ENCODE measurements around the gene CBARP.
"Not testable (repeated sequence)": the region's sequence is repeated elsewhere in the genome, so short reads cannot be mapped to it uniquely, and the experiment has no call there.

CBARP gene

DNA sequence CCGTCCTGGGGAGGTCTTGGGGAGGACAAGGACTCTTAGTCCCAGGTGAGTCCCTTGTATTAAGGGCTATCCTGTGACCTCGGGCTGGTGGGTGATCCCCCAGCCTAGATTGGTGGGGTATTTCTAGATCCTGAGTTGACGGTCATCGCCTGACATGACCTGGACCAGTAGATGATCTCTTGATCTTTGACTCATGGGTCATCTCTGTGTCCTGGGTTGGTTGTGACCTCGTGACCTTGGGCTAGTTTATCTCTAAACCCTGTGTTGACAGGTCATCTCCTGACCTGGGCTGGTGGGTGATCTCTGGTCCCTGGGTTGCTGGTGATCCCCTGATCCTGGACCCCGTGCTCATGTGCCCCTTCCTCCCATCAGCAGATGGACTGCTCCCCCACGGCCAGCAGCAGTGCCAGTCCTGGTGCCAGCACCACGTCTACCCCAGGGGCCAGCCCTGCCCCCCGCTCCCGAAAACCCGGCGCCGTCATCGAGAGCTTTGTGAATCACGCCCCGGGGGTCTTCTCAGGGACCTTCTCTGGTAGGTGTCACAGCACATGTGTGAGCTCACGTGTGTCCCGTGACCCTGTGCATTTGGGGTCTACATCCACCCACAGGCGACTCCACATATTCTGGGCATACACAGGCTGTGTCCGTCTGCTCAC, 16.9 kb upstream of the CBARP start:
- in situ Hi-C loops (cut with HindIII; ENCODE audit: low sequenced_read_pairs), result no loop called here

- in situ Hi-C loops (cut with HindIII; ENCODE audit: low sequenced_read_pairs), result no loop called here
Observed at GRCh38 chr19:1254081-1254527, 16.3 kb upstream of the CBARP start.

DNA sequence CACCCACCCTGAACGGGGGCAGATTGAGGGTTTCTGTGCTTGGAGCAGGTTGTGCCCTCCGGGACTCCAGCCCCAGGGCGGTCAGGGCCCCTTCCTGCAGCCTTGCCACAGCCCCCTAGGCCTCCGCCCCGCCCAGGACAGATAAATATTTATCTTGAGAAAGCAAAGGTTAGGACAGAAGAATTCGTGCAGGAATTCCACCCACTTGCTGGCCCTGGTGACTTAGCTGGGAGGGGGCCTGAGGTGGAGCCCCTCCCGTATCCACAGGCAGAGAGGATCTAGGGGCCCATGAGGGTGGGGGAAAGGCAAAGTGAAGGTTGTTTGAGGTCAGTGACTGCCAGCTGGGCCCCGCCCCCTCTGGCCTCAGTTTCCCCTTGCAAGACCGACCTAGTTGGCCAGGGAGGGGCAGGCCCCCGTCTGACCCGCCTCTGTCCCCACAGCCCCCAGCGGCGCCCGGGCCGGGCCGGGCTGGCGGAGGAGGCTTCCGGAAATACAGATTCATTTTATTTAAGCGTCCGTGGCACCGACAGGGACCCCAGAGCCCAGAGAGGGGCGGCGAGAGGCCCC, 15.8 kb upstream of the CBARP start:
- in situ Hi-C loops (cut with HindIII; ENCODE audit: low sequenced_read_pairs), result no loop called here

- in situ Hi-C loops (cut with HindIII; ENCODE audit: low sequenced_read_pairs), result no loop called here
Observed at GRCh38 chr19:1252821-1253513, 15.2 kb upstream of the CBARP start.

DNA sequence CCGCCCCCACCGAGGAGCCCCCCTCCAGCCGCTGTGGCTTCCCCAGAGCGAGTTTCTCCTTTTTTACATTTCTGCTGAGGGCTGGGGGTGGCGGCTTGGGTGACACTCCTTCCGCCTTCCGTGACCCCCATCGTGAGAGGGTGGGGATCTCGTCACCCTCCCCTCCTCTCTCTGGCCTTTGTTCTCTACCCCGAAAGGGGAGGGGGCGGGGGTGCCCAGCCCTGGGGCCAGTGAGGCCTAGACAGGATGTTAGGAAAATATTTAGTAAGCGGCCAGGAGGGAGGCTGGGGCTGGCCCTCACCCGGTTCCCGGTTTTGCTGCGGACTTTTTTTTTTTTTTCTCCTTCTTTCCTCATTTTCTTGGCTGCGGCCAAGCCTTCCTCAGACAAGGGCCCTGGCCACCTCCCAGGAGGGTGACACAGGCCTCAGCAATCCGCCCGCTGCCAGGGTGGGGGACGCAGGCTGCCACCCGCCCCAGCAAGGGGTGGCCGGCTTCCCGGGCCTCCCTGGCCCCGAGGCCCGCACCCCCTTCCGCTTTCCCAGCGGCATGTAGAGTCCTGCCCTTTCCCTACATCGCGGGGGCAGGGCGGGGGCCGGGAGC, 14.5 kb upstream of the CBARP start:
- in situ Hi-C loops (cut with HindIII; ENCODE audit: low sequenced_read_pairs), result no loop called here

- in situ Hi-C loops (cut with HindIII; ENCODE audit: low sequenced_read_pairs), result no loop called here
Observed at GRCh38 chr19:1251330-1252220, 13.8 kb upstream of the CBARP start.

DNA sequence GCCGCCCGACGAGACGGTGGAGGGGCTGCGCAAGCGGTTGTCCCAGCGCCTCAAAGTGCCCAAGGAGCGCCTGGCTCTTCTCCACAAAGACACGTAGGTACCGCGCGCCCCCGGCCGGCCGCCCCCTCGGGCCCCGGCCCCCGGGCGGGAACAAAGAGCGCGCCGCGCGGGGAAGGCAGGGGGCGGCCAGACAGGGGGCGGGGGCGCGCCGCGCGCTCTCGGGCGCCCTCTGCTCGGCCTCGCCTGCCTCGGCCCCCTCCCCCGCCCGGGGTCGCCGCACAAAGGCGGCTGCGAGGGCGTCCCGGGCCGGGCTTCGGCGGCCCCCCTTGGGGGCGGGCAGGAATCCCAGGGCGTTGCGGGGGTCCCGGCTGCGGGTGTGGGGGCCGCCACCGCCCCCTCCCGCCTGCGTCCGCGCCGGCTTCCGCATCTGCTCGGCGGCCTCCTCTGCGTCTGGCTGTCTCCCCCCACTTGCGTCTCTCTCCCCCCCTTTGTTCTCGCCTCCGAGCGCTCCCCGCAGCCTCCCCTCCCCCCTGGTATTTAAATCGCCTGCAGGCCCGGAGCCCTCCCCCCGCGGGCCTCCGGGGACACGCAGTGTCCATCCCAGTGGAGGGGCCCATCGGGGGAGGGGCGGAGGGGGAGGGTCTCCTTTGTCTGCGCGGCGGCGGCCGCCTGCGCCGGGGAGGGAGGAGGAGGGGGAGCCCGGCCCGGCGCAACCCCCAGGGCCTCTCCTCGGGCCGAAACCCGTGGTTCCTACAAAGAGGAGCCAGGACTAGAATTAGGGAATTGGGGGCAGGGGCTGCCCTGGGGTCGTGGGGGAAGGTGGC, 12.8 kb upstream of the CBARP start:
- in situ Hi-C loops (cut with HindIII; ENCODE audit: low sequenced_read_pairs), result no loop called here

- in situ Hi-C loops (cut with HindIII; ENCODE audit: low sequenced_read_pairs), result no loop called here
Observed at GRCh38 chr19:1249990-1250436, 12.2 kb upstream of the CBARP start.

- in situ Hi-C loops (cut with HindIII; ENCODE audit: low sequenced_read_pairs), result no loop called here
Observed at GRCh38 chr19:1249298-1249989, 11.6 kb upstream of the CBARP start.

DNA sequence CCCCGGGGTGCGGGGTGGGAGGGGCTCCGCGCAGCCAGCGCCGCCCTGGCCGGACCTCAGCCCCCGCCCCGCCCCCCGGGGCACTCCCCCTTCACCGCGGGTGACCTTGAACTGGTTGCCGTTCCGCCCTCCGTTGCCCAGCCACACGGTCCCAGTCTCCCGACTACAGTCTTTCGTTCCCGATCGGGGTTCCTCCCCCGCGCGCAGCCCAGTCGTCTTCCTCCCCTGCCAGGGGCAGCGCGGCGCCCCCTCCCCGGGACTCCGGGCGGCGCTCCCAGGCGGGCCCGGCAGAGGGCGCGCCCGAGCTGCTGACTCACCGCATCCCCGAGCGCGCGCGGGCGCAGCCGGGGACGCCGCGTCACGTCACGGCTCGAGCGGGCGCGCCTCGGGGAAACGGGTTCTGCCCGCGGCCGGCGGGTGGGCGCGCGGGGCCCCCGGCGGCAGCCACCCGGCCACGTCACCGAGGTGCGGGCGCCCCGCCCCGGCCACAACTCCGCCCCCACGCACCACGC, 11.0 kb upstream of the CBARP start:
- in situ Hi-C loops (cut with HindIII; ENCODE audit: low sequenced_read_pairs), result no loop called here

DNA sequence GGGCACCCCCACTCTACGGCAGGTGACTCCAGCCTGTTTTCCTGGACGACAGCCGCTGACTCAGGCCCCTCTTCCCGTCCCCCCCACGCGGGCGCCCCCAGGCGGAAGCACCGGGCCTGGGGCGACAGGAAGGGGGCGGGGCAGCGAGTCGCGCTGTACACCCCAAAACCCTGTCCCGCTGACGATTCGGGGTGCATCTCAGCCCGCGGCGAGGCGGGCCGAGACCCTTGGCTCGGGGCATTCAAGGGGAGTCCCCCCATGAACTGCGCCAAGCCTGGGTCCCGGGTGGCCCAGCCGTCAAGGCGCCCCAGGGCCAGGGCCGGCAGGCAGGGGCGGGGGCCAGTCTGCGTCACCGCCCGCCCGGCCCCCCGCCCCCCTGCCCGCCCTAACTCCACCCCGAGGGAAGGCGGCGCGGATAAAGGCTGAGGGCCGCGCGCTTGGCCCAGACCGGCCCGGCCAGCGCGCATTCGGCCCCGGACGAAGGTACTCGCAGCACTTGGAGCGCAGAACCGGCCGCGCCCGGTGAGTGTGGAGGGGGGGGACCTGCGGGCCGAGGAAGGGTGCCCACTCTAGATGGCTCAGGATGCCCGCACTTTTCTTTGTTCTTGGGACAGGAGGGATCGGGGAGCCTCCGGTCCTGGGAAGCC, 10.5 kb upstream of the CBARP start, which contains the start of gene MIDN:
MIDN (plus strand) TSS at position 445 of the 647 bp plus-strand sequence. CDS start 1,714 bp downstream, outside the sequence.
- in situ Hi-C loops (cut with HindIII; ENCODE audit: low sequenced_read_pairs), result no loop called here

DNA sequence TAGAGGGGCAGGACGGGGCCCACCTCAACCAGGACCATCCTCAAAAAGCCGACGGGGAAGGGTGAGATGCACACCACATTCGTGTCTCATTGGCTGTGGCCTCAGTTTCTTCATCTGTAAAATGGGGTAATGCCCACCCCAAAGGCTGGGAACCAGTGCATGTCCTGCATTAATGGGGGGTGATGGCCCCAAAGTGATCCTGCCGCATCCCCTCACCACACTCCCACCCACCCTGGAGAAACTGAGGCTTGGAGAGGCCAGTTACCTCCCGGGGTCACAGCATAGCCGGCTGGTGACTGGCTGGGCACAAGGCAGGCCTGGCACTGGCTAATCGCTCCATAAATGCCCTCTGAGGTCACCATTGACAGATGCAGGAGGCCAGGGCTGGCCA, 9.9 kb upstream of the CBARP start:
- in situ Hi-C loops (cut with HindIII; ENCODE audit: low sequenced_read_pairs), result no loop called here

DNA sequence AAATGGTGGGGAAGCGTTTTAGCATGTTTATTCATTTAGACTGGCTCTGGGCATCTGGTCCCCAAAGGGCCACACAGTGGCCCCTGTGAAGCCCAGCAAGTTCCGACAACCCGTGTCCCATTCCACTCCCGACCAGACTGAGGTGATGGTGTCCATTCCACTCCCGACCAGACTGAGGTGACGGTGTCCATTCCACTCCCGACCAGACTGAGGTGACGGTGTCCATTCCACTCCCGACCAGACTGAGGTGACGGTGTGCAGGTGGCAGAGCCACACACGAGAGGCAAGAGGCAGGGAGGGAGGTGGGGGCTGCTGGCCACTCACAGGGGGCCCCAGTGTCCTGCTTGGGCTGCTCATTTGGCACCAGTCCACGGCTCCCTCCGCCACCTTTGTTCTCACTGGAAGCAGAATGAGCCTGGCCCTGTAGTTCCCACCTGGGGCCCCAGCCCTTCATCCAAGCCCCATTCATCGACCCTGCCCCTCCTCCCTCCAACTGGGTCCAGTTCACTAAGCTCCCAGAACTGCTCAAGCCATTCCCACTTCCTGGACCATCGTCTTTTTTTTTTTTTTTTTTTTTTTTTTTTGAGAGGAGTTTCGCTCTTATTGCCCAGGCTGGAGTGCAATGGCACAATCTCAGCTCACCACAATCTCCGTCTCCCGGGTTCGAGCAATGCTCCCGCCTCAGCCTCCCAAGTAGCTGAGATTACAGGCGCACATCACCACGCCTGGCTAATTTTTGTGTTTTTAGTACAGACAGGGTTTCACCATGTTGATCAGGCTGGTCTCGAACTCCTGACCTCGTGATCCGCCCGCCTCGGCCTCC, 8.7 kb upstream of the CBARP start:
- in situ Hi-C loops (cut with HindIII; ENCODE audit: low sequenced_read_pairs), result not testable (repeated sequence)

DNA sequence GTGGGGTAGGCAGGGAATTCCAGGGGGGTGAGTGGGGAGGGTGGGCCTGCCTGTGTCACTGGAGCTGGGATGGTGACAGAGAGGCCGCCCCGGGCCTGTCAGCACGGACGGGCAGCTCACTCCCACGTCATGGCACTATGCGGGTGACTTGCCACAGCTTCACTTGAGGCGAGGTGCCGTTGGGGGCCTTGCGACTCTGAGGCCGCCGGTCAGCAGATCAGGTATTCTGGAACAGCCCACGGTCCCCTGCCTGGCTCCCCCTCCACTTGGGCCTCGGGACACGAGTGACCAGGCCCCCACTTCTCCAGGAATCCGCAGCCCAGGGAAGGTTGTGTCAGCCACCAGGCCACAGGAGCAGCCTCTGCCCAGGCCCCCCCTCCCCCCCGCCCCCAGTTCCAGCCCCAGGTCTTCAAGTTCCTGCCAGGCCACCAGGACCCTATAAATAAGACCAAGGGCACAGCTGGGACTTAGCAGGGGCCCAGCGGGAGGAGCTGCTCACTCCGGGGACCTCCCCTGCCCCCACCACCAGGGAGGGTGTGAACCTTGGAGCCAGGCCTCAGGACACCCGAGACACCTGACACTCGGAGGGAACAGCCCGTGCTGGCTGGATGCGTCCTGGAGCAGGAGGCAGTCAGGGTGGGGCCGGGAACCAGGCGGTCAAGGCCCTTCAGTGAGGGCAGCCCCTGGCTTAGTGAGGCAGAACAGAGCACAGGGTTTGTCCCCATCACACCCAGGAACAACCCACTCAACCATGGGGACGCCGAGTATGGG, 7.9 kb upstream of the CBARP start:
- in situ Hi-C loops (cut with HindIII; ENCODE audit: low sequenced_read_pairs), result no loop called here

DNA sequence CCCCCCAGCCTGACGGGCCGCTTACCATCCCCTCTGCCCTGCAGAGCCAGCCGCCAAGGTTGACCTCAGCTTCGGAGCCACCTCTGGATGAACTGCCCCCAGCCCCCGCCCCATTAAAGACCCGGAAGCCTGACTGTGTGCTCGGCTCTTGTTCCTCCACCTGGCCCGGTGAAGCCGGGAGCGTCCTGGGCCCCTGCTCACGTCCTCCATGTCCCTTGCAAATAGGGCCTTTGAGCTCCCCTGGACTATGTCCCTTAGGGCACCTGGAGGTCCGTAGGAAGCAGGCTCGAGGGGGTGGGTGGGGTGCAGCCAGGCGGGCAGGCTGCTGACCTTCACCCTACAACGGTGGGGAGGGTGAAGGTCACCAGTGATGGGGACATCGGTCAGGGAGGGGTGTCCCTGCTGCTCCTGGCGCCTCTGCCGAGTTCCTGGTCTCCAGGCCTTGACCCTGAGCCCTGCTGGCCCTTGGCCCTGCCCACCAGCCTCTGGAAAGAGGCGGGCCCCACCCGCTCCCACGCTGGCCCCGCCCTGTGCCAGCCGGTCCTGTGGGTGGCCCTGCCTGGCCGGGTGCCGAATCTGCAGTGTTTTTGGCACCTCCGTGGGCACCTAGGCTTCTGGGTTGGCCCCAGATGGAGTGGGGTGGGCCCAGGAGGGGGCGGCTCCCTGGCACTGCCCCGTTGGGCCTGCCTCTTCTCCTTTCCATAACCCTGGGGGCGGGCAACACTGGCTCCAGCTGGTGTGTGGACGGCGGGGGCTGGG, 7.1 kb upstream of the CBARP start:
- in situ Hi-C loops (cut with HindIII; ENCODE audit: low sequenced_read_pairs), result no loop called here
